PC-3 (cell line): ENCODE measurements around the gene CKAP5.

Experiments used
- CTCF ChIP-seq: fragments of 300-600 bp; sonication (generic); conservative IDR thresholded peaks from 2 replicates; pipeline ENCODE4 v1.5.1; 2017; ENCODE audit warnings: antibody characterized with exemption, low read depth, mild to moderate bottlenecking, low read length
- EZH2 ChIP-seq: fragments of 300-600 bp; sonication (generic); IDR thresholded peaks from one replicate; pipeline ENCODE4 v1.6.1; 2017; ENCODE audit warnings: antibody characterized with exemption, mild to moderate bottlenecking, low read length; ENCODE audit not compliant: unreplicated experiment
- EZH2phosphoT487 ChIP-seq: fragments of 300-600 bp; sonication (generic); IDR thresholded peaks from 2 replicates; pipeline ENCODE4 v1.6.1; 2018; ENCODE audit warnings: mild to moderate bottlenecking, antibody characterized with exemption, low read length, borderline replicate concordance

DNA sequence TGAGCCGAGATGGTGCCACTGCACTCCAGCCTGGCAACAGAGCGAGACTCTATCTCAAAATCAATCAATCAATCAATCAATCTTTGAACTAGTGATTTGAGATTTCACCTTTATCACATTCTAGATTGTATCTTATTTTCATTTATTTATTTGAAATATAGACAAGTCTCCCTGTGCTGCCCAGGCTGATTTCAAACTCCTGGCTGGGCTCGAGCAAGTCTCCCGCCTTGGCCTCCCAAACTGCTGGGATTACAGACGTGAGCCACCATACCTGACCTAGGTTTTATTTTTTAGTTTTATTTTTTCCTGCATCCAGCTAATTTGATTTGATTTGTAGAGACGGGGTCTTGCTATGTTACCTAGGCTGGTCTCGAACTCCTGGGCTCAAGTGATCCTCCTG, 109.9 kb downstream of the CKAP5 start:
- TF ChIP-seq CTCF = no peak
- no peak for TF ChIP-seq EZH2
- no peak for TF ChIP-seq EZH2phosphoT487
